ENCODE data around the gene GSG1L.

The GSG1L gene

DNA sequence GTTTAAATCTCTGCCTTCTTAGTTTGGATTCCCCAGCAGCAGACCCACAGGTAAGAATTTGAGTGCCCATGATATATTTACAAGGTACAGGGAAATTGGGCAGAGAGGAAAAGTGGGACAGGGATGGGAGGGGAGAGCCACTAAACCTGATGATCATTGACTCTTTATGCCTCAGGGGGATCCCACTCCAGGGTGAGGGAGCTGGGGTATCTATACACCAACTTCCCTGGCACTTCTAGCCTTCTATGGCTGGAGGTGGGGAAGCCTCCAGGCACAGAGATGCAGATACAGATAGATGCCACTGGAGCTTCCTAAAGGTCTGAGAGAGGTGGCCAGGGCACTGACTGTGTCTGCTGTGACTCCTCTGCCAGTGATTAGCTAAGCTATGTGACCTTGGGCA lies 257.1 kb downstream of the GSG1L start:
- DNase-seq = no peak

DNA sequence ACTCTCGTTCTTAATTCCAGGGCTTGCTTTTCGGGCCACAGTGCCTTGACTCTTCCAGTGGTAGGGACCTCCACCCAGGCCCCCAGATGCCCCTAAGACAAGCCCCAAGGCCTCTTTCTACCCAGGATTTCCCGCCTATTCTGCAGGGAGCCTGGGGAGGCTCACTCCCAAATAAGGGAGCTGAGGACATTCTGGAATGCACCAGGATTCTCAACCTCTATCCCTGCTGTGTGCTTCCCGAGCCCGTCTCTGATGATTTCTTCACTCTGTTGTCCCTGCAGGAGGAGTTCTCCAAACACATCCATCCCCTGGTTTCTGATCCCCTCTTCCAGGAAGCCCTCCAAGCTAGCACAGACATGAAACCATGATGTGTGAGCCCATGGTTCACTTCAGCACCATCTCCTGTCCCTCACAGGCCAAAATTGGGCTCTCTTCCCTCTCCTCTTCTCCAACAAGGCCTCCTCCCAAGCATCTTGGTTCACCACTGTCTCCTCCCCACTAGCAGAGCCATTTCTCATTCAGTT lies 257.6 kb downstream of the GSG1L start:
- DNase-seq = no peak

DNA sequence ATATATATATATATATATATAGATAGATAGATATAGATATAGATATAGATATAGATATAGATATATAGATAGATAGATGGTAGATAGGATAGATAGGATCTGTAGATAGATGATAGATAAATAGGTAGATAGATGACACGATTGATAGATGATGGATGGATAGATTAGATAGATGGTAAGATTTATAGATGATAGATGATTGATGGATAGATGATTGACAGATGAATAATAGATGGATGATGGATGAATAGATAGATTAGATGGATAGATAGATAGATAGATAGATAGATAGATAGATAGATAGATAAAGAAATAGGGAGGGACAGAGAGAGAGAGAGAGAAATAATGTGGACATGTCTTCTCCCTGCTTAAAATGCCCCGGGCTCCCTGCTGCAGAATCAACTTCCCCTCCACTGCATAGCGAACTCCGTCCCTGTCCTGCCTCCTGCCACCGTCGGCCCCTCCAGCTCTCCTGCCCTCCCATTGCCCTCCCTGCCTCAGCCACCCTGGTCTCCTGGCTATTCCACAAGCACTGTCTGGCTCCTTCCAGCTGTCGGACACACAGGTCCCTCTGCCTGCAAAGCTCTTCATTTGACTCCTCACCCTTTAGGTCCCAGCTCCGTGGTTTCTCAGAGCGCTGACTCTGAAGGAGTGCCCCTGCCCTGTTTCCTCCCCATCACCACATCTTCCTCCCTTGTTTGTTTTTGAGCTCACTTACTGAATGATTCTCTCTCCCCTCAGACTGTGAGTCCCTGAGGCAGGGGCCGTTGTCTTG lies 259.6 kb downstream of the GSG1L start:
- no peak for DNase-seq

DNA sequence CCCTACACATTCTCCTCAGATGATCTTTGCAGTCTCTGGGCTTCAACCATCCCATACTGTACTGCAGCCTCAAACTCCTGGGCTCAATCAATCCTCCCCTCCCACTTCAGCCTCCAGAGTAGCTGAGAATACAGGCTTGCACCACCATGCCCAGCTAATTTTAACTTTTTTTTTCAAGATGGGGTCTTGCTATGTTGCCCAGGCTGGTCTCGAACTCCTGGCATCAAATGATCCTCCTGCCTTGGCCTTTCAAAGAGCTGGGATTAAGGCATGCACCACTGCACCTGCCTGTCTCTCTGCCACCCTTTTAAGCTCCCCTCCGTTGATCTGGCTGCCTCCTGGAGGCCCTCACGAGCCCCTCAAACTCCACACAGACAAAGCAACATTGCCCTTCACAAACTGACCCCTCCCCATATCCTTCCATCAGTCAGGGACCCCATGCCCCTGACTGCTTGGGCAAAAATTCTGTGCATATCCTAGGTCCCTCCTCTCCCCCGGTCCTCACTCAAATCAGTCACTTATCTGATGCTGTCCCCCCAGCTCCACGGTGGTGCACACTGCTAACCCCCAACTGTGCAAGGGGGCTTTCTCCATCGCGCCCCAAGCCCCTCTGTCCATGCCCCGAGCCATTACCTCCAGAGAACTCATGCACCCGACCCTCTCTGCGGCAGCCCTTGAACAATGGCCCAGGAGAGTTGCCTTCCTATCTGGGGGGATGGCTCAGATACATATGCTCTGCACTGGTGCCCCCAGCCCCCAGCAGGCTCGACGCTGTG lies 260.7 kb downstream of the GSG1L start:
- DNase-seq = no peak

DNA sequence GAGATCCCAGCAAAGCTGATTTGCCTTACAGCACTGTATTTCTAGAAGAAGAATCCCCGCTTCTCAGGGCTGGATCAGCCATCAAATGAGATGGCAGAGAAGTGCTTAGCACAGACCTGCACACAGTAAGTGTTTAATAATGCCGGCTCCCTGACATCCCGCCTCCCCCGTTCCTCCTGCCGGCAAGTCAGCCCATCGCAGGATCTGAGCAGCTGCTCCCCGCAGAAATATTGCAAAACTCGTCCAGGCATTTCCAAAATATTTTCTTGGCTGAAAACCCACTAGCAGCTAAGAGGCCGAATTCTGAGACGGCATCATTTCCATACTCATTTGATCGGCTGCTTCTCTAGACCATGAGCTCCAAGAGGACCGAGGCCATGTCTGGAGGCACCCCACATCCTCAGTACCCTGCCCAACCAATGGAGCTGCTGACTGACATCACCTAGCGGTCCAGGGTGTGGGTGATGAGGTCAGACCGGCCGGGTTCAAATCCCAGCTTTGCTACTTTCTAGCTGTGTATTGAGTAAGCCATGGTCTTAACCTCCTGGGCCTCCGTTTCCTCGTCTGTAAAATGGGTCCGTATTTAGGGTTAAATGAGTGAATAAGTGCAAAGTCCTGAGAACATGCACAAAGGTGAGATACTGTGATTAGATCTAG lies 262.1 kb downstream of the GSG1L start:
- no peak for DNase-seq

DNA sequence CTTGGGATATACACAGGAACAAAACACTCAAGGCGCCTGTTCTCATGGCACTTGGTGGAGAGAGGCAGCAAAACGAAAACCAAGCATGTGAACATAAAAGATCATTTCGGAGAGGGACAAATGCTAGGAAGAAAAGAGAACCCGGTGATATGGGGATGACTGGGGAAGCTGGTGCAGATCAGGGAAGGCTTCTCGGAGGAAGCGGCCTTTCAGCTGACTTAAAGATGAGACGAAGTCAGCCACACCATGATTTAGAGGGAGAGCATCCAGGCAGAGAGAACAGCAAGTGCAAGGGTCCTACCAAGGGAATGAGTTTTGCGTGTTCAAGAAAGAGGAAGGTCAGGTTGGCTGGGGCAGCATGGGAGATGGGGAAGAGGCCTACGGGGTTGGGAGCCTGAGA lies 262.7 kb downstream of the GSG1L start:
- no peak for DNase-seq

DNA sequence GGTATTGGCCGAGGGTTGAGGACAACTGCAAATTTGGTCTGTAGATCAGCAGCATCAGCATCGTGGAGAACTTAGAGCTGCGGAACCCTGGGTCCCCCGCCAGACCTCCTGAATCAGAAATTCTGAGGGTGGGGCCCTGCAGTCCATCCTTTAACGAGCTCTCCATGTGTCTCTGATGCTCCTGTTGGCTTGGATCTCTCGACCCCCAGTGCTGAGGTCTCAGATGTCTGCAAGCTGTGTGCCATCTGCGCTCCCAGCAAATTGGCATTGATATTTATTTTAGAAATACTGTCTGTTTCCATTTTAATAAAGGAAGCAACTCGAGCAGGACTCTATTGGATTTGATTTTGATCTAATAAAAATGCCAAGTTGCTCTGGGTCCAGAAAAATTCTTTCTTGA lies 263.6 kb downstream of the GSG1L start:
- no peak for DNase-seq

DNA sequence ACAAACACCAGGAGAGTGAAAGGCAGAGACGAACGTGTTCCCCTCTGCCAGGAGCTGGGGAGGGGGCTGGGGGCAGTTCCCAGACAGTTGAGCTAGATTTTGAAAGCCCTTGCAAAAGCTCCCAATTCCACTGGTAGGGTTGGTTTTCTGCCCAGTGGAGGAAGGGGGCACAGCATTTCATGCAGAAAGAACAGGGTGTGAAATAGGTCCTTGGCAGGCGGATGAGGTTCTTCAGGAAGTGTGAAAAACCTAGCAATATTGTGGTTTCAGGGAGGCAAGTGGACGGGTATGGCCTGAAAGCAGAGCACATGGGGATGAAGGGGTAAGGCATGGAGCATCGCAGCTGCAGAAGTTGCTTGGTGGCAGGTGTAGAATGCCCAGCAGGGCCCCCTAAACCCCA lies 265.3 kb downstream of the GSG1L start:
- DNase-seq = no peak

DNA sequence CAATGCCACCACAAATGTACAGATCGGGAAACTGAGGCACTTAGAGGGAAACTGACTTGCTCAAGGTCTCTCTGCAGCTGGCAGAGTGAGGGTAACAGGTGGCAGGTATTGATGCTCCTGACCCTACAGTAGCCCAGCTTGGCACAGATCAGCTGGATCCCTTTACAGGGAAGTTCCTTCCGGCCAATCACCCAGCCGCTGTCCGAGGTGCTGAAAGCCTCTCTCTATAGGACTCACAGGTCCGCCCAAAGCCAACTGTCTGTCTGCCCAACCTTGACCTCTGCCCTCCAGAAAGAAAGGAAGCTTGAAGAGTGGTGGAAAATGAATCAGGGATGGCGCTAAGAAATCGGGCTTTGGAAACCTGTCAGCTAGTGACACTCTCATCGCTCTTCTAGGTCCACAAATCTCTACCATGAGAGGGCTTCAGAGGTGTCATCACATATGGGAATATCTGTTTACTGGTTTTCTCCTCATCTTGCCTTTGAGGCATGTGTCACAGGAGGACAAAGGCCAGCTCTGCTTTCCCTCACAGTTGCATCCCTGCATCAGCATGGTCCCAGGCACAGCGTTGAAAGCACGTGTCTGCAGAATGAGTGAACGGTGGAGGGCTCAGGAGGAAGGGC lies 267.4 kb downstream of the GSG1L start:
- DNase-seq = no peak

DNA sequence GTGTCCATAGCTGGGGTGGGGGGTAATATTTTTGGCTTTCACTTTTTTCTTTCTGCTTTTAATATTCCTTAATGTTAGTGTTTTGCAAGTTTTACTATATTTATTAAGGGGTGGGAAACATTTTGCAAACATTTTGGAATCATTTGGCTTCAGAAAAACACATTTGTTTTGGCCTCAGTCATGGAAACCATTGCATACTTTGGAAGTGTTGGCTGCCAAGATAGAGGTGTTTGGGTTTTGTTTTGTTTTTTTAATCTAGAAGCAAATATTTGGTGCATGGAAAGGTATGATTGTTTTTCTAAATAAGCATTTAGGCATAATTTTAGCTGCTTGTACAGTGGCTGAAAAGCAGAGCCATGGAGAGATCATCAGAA lies 270.3 kb downstream of the GSG1L start:
- no peak for DNase-seq

DNA sequence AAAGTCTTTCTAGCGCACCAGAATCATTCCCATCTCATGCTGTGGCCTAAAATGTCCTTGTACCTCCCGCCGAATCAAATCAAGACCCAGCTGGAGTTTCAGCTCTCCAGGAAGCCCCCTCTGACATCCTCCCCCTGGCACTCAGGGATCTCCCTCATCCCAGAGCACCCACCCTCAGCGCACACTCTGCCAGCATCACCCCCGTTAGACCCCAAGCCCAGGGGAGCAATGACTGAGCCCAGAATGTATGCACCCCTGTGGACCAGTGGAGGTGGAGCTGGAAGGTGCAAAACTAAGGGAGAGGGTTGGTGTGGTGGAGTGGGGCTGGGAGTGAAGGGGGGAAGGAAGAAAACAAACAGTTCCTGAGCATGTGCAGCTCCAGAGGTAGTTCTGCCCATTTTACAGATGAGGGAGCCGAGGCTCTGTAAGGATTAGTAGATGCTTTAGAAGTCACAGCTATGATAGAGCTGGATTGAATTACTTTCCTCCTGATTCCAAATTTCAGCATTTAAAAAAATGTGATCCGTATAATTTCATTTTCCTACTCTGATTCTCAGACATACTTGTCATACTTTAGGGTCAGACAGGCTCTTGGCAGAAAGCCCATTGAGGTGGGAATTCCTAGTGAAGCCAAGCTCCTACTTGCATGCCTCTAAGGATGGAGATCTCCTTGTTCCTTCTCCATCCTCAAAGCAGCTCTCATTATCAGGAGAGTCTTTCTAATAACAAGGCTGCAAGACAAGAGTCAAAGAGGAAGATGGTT lies 270.8 kb downstream of the GSG1L start:
- DNase-seq = no peak

DNA sequence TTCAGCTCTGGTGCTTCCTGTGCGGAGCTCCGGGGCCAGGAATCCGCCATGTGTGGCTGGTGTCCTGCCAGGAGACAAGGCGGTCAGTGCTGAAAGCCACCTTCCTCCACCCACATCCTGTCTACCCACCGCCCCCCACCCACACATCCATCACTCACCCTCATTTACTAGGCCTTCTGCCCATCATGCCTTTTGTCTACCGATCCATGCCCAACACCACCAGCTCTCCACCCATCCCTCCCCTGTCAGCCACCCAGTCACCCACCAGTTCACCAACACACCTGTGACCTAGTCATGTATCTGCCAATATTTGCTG lies 272.2 kb downstream of the GSG1L start:
- no peak for DNase-seq

DNA sequence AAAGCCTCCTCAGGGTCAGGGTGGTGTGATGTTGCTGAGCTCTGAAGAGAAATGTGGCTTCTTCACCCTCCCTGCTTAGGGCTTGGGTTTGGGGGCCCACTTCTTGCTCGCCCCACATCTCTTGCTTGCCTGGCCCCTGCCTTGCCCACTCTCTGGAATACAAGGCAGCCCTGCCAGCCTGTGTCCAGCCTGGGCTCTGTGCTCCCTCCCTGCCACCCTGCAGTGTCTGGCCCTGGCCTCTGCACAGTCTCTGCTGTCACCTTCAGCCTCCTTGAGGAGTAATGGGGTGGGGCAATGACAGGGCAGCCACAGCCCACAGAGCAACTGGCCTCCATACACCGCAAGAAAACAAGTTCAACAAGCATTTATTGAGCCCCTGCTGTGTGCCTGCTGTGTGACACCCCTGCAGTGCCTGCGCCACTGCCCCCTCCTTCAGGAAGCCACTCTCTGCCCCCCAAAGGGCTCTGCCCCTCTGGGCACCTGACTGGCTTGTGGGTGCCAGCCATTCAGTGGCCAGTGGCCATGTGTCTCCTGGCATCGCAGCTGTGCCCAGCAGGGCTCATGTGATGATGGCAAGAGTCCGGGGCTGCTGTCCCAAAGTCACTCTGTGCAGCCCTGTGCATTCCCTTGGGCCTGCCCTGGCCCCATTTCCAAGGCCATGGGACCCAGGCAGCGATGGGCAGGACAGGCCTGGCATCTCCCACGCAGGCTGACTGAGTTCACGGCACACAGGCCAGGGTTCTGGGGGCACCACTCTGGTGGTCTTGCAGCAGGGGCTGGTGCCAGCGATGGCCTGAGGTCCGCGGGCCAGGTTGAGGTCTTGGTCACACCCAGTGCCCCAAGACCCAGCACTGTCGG lies 272.7 kb downstream of the GSG1L start:
- no peak for DNase-seq

DNA sequence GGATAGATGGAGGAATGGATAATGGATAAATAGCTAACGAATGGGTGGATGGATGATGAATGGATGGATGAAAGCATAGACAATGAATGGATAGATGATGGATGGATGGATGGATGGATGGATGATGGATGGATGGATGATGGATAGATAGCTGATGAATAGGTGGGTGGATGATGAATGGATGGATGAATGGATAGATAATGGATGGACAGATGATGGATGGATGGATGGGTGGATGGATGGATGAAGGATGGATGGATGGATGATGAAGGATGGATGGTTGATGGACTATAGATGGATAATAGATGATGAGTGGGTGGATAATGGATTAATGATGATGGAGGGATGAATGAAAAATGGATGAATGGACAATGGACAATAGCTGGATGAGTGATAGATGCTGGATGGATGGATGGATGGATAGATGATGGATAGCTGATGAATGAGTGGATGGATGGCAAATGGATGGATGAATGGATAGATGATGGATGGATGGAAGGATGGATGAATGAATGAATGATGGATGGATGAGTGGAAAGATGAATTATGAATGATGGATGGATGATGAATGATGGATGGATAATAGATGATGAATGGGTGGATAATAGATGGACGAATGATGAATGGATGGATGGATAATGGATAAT lies 273.8 kb downstream of the GSG1L start:
- DNase-seq = no peak

DNA sequence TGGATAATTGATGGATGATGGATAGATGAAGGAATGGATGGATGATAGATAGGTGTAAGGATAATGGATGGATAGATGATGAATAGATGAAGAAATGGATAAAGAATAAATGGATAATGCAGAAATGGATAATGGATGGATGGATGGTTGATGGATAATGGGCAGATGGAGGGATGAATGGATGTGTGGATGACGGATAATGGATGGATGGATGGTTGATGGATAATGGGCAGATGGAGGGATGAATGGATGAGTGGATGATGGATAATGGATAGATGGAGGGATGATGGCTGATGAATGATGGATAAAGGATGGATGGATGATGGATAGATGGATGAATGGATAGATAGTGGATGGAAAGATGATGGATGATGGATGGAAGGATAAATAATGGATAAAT lies 274.4 kb downstream of the GSG1L start:
- DNase-seq = no peak

DNA sequence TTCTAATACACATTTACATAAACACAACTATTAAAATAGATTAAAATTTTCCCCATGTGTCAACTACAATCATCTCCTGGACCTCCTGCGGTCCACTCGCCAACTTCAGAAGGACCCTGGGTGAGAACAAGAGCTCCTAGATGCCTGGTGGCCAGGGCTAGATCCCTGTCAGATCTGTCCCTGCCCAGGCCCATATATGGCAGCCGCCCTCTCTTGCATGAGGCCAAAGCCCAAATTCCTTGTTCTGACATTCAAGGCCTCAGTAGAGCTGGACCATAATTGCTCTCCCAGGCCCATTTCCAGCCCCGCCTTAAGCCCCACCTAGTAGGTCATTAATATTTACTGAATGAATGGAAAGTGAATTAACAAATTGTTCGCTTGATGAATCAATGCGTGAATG lies 275.8 kb downstream of the GSG1L start:
- DNase-seq = no peak

DNA sequence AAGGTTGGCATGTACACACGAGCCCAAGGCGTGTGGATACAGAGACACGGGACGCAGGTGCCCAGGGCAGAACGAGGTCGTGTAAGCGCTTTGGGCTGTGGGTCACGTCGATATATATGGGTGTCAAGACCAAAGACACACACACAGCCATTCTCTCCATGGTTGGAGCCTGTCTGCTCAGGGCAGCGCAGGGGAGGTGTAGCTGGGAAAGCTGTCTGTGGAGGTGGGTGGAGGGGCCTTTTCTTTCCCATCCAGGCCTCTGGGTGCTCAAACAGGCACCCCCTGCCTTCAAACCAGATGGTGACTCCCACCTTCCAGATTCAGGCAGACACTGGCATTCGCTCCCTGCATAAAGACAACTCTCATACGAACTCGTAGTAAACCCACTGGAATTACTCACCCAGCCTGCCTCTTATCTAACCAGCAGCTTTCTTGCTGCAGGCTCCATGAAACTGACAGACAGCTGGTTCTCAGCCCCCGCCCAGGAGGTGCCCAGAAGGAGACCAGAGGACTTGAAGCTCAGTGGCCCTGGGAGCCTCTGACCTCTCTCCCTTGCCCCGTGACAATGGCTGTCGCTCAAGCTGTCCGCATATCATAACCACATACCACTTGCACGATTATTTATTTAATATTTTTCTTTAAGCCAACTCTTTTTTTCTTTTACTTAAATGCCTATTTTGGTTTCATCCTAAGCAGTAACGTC lies 276.4 kb downstream of the GSG1L start:
- DNase-seq = no peak

DNA sequence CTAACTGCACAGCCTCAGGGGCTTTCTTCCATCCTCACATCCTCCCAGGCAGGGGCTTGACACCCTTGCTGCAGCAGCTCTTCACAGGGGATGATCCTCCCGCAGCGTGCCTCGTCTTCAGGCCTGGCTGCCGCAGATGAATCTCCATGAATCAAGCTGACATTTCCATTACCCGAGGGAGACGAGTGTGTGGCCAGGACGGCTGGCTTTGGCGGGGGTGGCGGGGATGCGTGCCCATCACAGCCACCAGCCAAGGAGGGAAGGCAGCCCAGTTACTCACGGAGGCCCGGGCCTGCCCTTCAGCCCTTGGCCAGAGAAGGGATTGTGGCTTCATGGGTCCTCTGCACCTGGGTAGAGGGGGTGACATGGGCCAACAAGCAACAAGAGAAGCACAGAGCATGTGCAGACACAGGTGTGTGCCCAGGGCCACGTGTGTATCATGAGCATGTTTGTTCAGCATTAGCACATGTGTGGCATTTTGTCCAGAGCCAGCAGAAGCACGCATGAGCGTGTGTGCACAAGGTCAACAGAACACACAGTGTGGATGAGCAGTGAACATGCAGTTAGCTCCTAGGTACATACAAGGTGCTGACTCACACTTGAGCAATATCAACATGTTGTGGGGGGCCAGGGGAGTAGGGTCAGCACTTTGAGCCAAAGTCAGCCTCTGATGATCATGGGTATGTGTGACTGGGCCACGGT lies 277.1 kb downstream of the GSG1L start:
- no peak for DNase-seq

DNA sequence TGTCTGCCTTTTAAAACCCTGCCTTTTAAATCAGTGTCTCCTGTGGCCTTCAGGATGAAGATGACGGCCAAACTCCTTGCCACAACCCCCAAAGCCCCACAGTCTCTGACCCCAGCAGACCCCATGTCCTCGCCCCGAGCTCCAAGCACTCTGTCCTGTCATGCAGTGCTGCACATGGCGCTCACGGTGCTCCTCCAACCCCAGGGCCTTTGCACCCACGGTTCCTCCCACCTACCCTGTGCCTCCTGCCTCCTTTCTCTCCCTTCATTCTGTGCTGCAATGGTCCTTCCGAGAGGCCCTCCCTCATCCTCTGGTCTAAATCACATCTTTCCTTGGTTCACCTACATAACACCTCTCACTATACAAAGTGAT lies 278.2 kb downstream of the GSG1L start:
- DNase-seq = no peak

Data from activated CD4-positive, alpha-beta T cell treated with anti-CD3 and anti-CD28 coated beads for 1 hour (primary cell).